Activated naive CD8-positive, alpha-beta T cell (primary cell): ENCODE data around the gene TAGAP.
A peak's percentile ranks its signal among the peaks of the same experiment; 100 is the strongest.

ENCODE experiments used
- H3K27ac Mint-ChIP-seq: one replicate; pipeline ENCODE4 v1.8.0; 2021; ENCODE audit warnings: mixed read lengths
- H3K27me3 Mint-ChIP-seq: one replicate; pipeline ENCODE4 v1.8.0; 2021; ENCODE audit warnings: mixed read lengths
- H3K36me3 Mint-ChIP-seq: one replicate; pipeline ENCODE4 v1.8.0; 2021; ENCODE audit warnings: mixed read lengths
- H3K4me1 Mint-ChIP-seq: one replicate; pipeline ENCODE4 v1.8.0; 2021; ENCODE audit warnings: low read depth, mixed read lengths
- H3K4me3 Mint-ChIP-seq: one replicate; pipeline ENCODE4 v1.8.0; 2021; ENCODE audit warnings: mild to moderate bottlenecking, mixed read lengths
- H3K9me3 Mint-ChIP-seq: one replicate; pipeline ENCODE4 v1.8.0; 2021; ENCODE audit warnings: low read depth, mixed read lengths

TAGAP gene

GRCh38 chr6:159062976-159063375, 18.2 kb upstream of the TAGAP start:
- Mint-ChIP-seq H3K4me1 (peaks cover 100% of the 10 kb centered on the region), H3K27me3 (no peaks in the 10 kb centered on the region), H3K36me3 (peaks cover 7% of the 10 kb centered on the region), H3K27ac (peak overlapping the region; percentile 97), H3K4me3 (peak overlapping the region; percentile 74), H3K9me3 (no peaks in the 10 kb centered on the region)

DNA sequence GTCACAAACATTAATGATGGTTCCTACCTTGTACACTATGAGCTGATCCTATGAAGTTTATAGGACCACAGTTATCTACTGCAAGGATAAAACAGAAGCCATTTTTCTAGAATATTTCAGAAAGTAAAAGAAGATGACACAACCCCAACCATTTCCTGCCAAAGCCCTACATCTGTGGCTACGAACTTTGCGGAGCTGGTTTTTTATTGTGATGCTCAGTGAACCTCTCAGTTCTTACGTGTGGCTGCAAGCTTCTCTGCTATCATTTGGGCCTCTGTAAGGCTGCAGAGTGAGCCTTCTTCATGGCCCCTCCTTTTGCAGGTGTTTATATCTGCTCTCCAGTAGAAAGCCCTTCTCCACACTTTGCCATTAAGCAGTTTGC, 17.8 kb upstream of the TAGAP start:
- Mint-ChIP-seq H3K27ac (peak overlapping the region; percentile 97), H3K27me3 (no peaks in the 10 kb centered on the region), H3K4me3 (peak overlapping the region; percentile 74), H3K36me3 (peaks cover 6% of the 10 kb centered on the region), H3K9me3 (no peaks in the 10 kb centered on the region), H3K4me1 (peaks cover 100% of the 10 kb centered on the region)

DNA sequence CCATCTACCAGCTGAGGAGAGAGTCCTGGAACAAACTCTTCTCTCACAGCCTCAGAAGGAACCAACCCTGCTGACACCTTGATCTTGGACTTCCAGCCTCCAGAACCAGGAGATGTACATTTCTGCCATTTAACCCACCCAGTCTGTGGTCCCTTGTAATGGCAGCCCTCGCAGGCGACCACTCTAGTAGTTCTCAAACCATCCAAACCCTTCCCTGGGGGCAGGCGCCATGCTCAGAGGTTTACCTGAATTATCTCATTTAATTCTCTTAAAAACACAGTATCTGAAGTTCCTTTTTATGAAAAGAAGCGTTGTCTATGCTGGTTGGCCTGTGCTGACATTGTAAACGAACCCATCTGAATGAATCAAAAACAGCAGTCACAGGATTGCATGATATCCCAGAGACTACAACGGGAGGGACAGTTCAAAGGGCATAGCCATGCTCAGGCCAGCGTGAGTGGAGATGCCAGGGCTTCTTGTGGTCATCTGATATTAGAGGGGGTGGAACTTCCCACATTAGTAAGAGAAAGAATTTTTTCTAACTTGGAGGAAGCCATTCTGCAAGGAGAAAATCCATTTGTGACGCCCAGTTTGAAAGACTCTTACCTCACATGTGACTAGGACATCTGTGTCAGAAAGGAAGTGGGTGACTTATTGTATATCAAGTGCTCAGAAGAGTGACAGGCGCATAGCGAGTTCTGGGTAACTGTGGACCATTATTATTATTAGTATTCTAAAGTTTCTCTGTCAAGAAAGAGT, 17.2 kb upstream of the TAGAP start:
- peaks cover 100% of the 10 kb centered on the region for H3K4me1 Mint-ChIP-seq
- no peaks in the 10 kb centered on the region for H3K27me3 Mint-ChIP-seq

DNA sequence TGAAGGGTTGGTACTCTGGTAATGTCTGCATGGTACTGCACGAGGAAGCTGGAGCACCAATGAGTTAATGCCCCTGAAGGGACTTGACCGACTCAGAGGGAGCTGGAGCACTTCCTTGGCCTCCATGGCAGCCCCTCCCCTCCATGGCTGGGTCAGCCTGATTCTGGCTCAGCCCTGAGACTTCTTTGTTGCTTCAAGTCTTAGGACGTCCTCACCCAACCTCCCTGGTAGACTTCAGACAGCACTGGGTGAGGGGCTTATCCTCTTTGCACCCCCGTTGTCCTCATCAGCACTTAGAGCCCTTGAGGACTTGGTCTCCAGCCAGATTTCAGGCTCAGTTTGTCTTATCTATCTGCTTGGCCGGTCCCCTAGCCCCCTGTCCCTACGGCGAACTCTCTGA, 16.4 kb upstream of the TAGAP start:
- H3K4me1 Mint-ChIP-seq, result peaks cover 100% of the 10 kb centered on the region
- H3K4me3 Mint-ChIP-seq, result peak overlapping the region; percentile 74
- H3K36me3 Mint-ChIP-seq, result peaks cover 5% of the 10 kb centered on the region
- H3K9me3 Mint-ChIP-seq, result no peaks in the 10 kb centered on the region
- H3K27ac Mint-ChIP-seq, result peak overlapping the region; percentile 97
- no peaks in the 10 kb centered on the region for H3K27me3 Mint-ChIP-seq

More for the DNA sequence above, 17.2 kb upstream of the TAGAP start:
- peak overlapping the region; percentile 74 for H3K4me3 Mint-ChIP-seq
- H3K27ac Mint-ChIP-seq, result peak overlapping the region; percentile 97
- no peaks in the 10 kb centered on the region for H3K9me3 Mint-ChIP-seq
- peaks cover 5% of the 10 kb centered on the region for H3K36me3 Mint-ChIP-seq

- Mint-ChIP-seq H3K9me3 (no peaks in the 10 kb centered on the region), H3K27ac (peak overlapping the region; percentile 97), H3K4me1 (peaks cover 100% of the 10 kb centered on the region), H3K27me3 (no peaks in the 10 kb centered on the region), H3K36me3 (peaks cover 5% of the 10 kb centered on the region), H3K4me3 (peak overlapping the region; percentile 50)
Measured at GRCh38 chr6:159059885-159060506, 15.2 kb upstream of the TAGAP start.

DNA sequence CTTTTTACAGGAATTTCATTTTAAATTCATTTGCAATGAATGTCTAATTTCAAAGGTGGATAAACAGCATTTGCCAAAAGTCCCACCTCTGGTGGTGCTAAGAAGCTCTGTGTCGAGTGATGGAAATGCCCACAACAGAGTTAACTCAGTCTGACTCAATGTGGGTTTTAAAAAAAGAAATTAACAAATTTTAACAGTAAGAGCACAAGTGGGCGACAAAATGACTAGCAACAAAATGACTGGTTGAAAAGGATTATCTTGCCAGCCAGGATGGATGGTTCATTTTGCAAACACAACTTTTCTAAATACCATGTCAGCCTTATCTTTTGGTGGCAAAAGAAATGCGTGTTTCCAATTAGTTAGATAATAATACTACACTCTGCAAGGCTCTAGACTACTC, 14.3 kb upstream of the TAGAP start:
- Mint-ChIP-seq H3K27me3 (no peaks in the 10 kb centered on the region), H3K36me3 (peaks cover 2% of the 10 kb centered on the region), H3K9me3 (no peaks in the 10 kb centered on the region), H3K4me3 (peak overlapping the region; percentile 50), H3K4me1 (peaks cover 99% of the 10 kb centered on the region), H3K27ac (peak overlapping the region; percentile 97)

DNA sequence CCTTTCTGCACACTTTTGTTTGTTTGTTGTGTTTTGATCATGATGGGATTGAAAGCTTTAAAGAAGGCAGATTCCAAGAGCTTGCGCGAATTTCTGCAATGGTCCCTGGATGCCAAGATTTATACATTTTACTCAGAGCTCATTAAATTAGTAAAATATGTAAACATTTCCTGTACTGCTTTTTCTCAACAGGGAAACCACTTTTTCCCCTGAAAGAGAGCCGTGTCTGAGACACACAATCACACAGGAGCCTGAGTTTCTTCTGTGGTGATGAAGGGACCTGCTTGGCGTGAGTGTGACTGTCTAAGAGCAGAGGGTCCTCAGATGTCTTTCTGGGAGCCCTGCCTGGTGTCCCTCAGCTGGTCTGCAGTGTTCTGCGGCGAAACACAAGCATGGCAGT, 12.1 kb upstream of the TAGAP start:
- Mint-ChIP-seq H3K36me3 (peaks cover 2% of the 10 kb centered on the region), H3K27me3 (no peaks in the 10 kb centered on the region), H3K27ac (peak overlapping the region; percentile 97), H3K4me1 (peaks cover 94% of the 10 kb centered on the region), H3K9me3 (no peaks in the 10 kb centered on the region), H3K4me3 (peak overlapping the region; percentile 63)

GRCh38 chr6:159056432-159056831, 11.6 kb upstream of the TAGAP start:
- H3K36me3 Mint-ChIP-seq, result peaks cover 2% of the 10 kb centered on the region
- no peaks in the 10 kb centered on the region for H3K9me3 Mint-ChIP-seq
- H3K4me3 Mint-ChIP-seq, result peak overlapping the region; percentile 63
- H3K27ac Mint-ChIP-seq, result peak overlapping the region; percentile 97
- H3K27me3 Mint-ChIP-seq, result no peaks in the 10 kb centered on the region
- peaks cover 89% of the 10 kb centered on the region for H3K4me1 Mint-ChIP-seq

DNA sequence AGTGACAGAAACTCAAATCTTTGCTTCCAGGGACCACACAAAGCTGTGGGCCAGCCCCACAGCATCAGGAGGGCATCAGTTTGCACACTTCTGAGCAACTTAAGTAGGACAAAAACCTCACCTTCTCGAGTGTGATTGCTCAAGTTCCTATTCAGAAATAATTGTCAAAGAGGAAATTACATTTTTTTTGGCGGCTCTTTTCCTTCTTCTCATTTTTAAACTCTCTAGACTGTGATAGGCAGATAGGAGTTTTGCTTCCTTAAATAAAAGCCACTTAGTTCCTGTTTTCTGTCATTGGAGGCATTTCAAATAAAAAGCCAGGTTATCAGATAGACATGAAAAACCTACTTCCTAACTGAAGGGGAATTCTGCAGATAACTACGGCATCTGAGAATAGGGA, 11.2 kb upstream of the TAGAP start:
- H3K36me3 Mint-ChIP-seq, result peaks cover 2% of the 10 kb centered on the region
- H3K9me3 Mint-ChIP-seq, result no peaks in the 10 kb centered on the region
- no peaks in the 10 kb centered on the region for H3K27me3 Mint-ChIP-seq
- peak overlapping the region; percentile 63 for H3K4me3 Mint-ChIP-seq
- peaks cover 85% of the 10 kb centered on the region for H3K4me1 Mint-ChIP-seq
- H3K27ac Mint-ChIP-seq, result peak overlapping the region; percentile 97

DNA sequence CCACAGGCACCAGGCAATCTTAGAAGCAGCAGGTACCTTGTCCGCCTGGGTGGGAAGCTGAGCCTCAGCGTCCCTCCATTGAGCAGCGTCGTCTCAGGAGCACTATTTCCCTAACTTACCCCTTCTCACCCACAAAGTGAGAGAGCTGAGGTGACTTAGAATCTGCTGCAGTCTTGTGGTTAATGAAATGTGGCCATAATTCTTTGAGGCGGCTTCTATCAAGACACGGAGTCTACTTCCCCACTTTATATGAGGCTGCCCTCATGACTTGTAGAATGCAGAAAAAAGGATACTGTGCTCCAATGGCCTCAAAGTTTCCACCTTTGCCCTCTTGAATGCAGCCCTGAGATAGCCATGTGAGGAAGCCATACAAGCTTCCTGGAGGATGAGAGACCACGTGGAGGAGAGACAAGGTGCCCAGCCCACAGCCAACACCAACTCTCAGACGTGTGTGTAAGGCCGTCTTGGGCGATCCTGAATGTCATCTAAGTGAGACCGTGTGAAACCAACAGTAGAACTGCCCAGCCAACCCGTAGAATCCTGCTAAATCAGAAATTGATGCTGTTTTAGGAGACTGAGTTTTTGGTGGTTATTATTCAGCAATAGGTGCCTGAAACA, 9.1 kb upstream of the TAGAP start:
- Mint-ChIP-seq H3K27me3 (no peaks in the 10 kb centered on the region), H3K4me1 (peaks cover 64% of the 10 kb centered on the region), H3K36me3 (no peaks in the 10 kb centered on the region), H3K9me3 (no peaks in the 10 kb centered on the region), H3K4me3 (no peak overlapping the region), H3K27ac (peak overlapping the region; percentile 50)

GRCh38 chr6:159052720-159053119, 7.9 kb upstream of the TAGAP start:
- Mint-ChIP-seq H3K4me1 (peaks cover 63% of the 10 kb centered on the region), H3K36me3 (no peaks in the 10 kb centered on the region), H3K27me3 (no peaks in the 10 kb centered on the region), H3K4me3 (no peak overlapping the region), H3K27ac (peak overlapping the region; percentile 41), H3K9me3 (no peaks in the 10 kb centered on the region)

GRCh38 chr6:159047891-159048685, 3.3 kb upstream of the TAGAP start:
- no peaks in the 10 kb centered on the region for H3K27me3 Mint-ChIP-seq
- H3K4me1 Mint-ChIP-seq, result peaks cover 40% of the 10 kb centered on the region
- peak overlapping the region; percentile 58 for H3K4me3 Mint-ChIP-seq
- H3K36me3 Mint-ChIP-seq, result peaks cover 10% of the 10 kb centered on the region
- H3K9me3 Mint-ChIP-seq, result no peaks in the 10 kb centered on the region
- peak overlapping the region; percentile 98 for H3K27ac Mint-ChIP-seq

GRCh38 chr6:159045801-159046200, 1.0 kb upstream of the TAGAP start:
- H3K4me3 Mint-ChIP-seq, result peak overlapping the region; percentile 97
- no peaks in the 10 kb centered on the region for H3K27me3 Mint-ChIP-seq
- peaks cover 46% of the 10 kb centered on the region for H3K4me1 Mint-ChIP-seq
- peaks cover 29% of the 10 kb centered on the region for H3K36me3 Mint-ChIP-seq
- H3K9me3 Mint-ChIP-seq, result no peaks in the 10 kb centered on the region
- H3K27ac Mint-ChIP-seq, result peak overlapping the region; percentile 98

- peaks cover 55% of the 10 kb centered on the region for H3K4me1 Mint-ChIP-seq
- peak overlapping the region; percentile 97 for H3K4me3 Mint-ChIP-seq
- H3K27ac Mint-ChIP-seq, result peak overlapping the region; percentile 98
- no peaks in the 10 kb centered on the region for H3K9me3 Mint-ChIP-seq
- H3K36me3 Mint-ChIP-seq, result peaks cover 45% of the 10 kb centered on the region
- no peaks in the 10 kb centered on the region for H3K27me3 Mint-ChIP-seq
Measured at GRCh38 chr6:159043947-159044346, 844 bp downstream of the TAGAP start.

DNA sequence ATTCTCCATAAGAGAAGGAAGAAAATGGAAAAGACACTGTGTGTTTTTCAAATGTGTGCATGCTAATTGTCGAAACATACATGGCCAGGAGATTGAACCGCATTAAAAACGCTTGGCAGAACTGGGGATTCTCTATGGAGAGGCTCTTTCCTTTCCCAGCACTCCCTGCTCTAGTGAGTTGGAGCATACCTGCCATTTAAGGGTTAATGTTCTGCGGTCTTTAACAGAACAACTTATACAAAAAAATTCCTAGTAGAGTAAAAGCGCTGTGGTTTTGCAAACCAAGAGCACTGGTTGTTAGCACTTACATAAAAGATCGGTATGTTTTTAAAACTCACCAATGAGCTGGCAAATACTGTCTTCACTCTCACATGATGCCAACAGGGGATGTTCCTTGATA, 1.5 kb downstream of the TAGAP start:
- Mint-ChIP-seq H3K4me1 (peaks cover 52% of the 10 kb centered on the region), H3K36me3 (peaks cover 48% of the 10 kb centered on the region), H3K27me3 (no peaks in the 10 kb centered on the region), H3K4me3 (peak overlapping the region; percentile 97), H3K9me3 (no peaks in the 10 kb centered on the region), H3K27ac (peak overlapping the region; percentile 98)
